GM12801 (cell line): ENCODE results near the gene ZBTB7C.

ENCODE experiments used
- CTCF ChIP-seq: IDR thresholded peaks from one replicate; pipeline ENCODE4 v1.5.1; 2011; ENCODE audit warnings: control low read depth; ENCODE audit not compliant: insufficient read length; ENCODE audit errors: extremely low read depth

The ZBTB7C gene

GRCh38 chr18:48167897-48168253, 241.3 kb downstream of the ZBTB7C start:
- no peak for TF ChIP-seq CTCF

GRCh38 chr18:48166336-48166875, 242.8 kb downstream of the ZBTB7C start:
- no peak for TF ChIP-seq CTCF

- TF ChIP-seq CTCF, result no peak
Measured at GRCh38 chr18:48165111-48165866, 243.9 kb downstream of the ZBTB7C start.

GRCh38 chr18:48164701-48165100, 244.5 kb downstream of the ZBTB7C start:
- no peak for TF ChIP-seq CTCF

- no peak for TF ChIP-seq CTCF
Measured at GRCh38 chr18:48164116-48164515, 245.1 kb downstream of the ZBTB7C start.

GRCh38 chr18:48163738-48164115, 245.5 kb downstream of the ZBTB7C start:
- TF ChIP-seq CTCF, result no peak

- TF ChIP-seq CTCF, result no peak
Measured at GRCh38 chr18:48162956-48163737, 246.0 kb downstream of the ZBTB7C start.
